GM19043 (cell line): ENCODE measurements around the gene LUC7L.
A peak's percentile ranks its signal among the peaks of the same experiment; 100 is the strongest.
"Not testable (repeated sequence)": the region's sequence is repeated elsewhere in the genome, so short reads cannot be mapped to it uniquely, and the experiment has no call there.

Experiments
- ATAC-seq: cut with Tn5 transposase; IDR thresholded peaks from one replicate; pipeline ENCODE4 v1.9.1; 2021; ENCODE audit warnings: low read depth; ENCODE audit not compliant: unreplicated experiment

Gene LUC7L

GRCh38 chr16:228852-229730 lies at the start of gene LUC7L:
Gene LUC7L (minus strand): TSS chr16:229449. CDS start chr16:229339, 110 bp downstream.
- peak; percentile 80 for ATAC-seq

- ATAC-seq: no peak
Measured at GRCh38 chr16:278863-279366, 49.7 kb upstream of the LUC7L start.

GRCh38 chr16:276426-277077 lies 47.3 kb upstream of the LUC7L start:
- no peak for ATAC-seq

GRCh38 chr16:275786-276232 lies 46.6 kb upstream of the LUC7L start, which contains the start of gene RGS11:
Gene RGS11 (minus strand): TSS chr16:275944. CDS start chr16:275911, 33 bp downstream.
- ATAC-seq: no peak

- ATAC-seq: no peak
Measured at GRCh38 chr16:275041-275641, 45.9 kb upstream of the LUC7L start.

- ATAC-seq: no peak
Measured at GRCh38 chr16:273547-274421, 44.5 kb upstream of the LUC7L start.

- ATAC-seq: no peak
Measured at GRCh38 chr16:272633-273546, 43.6 kb upstream of the LUC7L start.

GRCh38 chr16:270381-271255 lies 41.4 kb upstream of the LUC7L start:
- no peak for ATAC-seq

- no peak for ATAC-seq
Measured at GRCh38 chr16:269061-269796, 40.0 kb upstream of the LUC7L start.

- no peak for ATAC-seq
Measured at GRCh38 chr16:268141-269053, 39.1 kb upstream of the LUC7L start.

GRCh38 chr16:267562-267961 lies 38.3 kb upstream of the LUC7L start:
- ATAC-seq: not testable (repeated sequence)

- no peak for ATAC-seq
Measured at GRCh38 chr16:266258-267164, 37.3 kb upstream of the LUC7L start.

- no peak for ATAC-seq
Measured at GRCh38 chr16:265711-266110, 36.5 kb upstream of the LUC7L start.

- no peak for ATAC-seq
Measured at GRCh38 chr16:265002-265529, 35.8 kb upstream of the LUC7L start.

- no peak for ATAC-seq
Measured at GRCh38 chr16:264440-264951, 35.2 kb upstream of the LUC7L start.
